GM18505 (cell line): ENCODE data around the gene ZNF316.

Experiments
- ATAC-seq: cut with Tn5 transposase; IDR thresholded peaks from one replicate; pipeline ENCODE4 v1.9.1; 2021; ENCODE audit not compliant: unreplicated experiment
- POLR2A ChIP-seq: IDR thresholded peaks from 4 replicates; pipeline ENCODE4 v1.6.1; 2011; ENCODE audit warnings: borderline replicate concordance; ENCODE audit not compliant: insufficient read depth, insufficient read length; ENCODE audit errors: extremely low read depth

ZNF316 gene

DNA sequence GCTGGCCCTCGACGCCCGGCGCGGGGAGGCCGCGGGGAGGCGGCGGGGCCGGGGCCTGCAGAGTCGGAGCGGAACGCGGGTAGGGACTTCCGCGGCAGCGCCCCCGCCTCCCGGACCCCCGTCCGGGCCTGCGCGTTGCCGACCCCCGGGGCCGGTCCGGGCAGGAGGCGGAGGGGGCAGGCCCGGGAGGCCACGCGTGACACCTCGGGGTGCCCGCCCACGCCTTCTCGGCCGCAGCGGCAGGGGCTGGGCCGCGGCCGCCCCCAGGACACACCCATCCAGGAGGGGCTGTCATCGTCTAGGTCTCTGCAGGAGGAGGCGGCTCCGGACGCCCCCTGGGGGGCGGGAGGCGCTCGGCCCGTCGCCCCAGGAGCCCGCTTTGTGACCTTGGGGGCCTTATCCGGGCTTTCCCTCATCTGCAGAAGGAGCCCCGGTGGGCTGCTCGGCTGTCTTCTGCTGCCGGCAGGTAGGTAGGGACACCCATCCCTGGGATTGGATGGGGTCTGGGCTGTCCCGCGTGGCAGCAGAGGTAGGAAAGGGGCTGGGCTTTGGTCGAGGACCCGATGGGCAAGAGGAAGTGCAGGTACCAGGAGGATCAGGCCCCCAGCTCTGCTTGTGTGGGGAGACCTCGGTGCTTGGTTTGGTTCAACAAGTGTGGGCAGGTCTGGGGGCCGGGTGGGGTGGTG lies 569 bp downstream of the ZNF316 start:
- peak; percentile 78 for ATAC-seq
- TF ChIP-seq POLR2A: peak; percentile 30

DNA sequence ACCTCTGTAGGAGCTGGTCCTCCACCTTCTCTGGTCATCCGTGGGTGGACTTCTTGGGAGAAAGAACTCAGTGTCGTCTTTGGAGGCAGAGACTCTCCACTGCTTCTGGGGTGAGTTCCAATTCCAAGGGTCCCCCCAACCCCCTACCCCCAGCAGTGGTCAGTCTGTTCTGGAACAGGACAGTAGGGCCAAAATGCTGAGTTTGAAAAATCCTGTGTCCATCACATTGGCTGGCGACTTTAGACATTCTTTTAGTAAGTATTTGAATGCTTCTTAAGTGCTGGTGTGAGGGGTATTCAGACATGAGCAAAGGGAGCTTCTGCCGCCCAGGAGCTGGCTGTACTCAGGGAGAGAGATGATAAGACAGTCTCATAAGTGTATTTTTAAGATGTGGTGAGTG lies 1.9 kb downstream of the ZNF316 start:
- ATAC-seq: no peak
- TF ChIP-seq POLR2A: no peak

DNA sequence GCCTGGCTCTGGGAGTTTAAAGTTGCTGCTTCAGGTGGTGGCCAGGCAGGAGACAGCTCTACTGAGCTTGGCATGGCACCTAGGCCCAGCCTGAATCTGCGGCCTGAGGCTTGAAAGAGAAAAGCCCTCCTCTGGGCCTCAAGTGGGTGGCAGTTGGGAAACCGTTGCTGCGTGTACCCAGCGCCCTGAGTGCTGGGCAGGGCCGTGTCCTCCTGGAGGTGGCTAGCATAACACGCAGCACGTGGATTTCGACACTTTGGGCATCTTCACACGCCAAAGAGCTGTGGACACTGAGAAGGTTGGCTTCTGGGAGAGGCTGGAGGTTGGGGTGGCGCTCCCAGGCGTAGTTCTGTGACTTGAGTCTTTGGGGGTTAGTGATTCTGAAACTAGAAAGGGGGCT lies 2.5 kb downstream of the ZNF316 start:
- ATAC-seq: no peak
- TF ChIP-seq POLR2A: no peak

DNA sequence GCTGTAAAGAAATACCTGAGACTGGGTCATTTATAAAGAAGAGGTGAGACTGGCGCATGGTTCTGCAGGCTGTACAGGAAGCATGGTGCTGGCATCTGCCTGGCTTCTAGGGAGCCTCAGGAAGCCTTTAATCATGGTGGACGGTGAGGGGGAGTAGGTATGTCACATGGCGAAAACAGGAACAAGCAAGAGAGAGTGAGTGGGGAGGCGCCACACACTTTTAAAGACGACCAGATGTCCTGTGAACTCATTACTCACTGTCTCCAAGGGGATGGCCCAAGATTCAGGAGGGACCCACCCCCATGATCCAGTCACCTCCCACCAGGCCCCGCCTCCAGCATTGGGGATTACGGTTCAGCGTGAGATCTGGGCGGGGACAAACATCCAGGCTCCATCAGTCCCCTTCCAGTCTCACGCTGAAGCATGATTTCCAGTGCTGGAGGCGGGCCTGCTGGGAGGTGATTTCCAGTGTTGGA lies 3.2 kb downstream of the ZNF316 start:
- TF ChIP-seq POLR2A: no peak
- no peak for ATAC-seq

DNA sequence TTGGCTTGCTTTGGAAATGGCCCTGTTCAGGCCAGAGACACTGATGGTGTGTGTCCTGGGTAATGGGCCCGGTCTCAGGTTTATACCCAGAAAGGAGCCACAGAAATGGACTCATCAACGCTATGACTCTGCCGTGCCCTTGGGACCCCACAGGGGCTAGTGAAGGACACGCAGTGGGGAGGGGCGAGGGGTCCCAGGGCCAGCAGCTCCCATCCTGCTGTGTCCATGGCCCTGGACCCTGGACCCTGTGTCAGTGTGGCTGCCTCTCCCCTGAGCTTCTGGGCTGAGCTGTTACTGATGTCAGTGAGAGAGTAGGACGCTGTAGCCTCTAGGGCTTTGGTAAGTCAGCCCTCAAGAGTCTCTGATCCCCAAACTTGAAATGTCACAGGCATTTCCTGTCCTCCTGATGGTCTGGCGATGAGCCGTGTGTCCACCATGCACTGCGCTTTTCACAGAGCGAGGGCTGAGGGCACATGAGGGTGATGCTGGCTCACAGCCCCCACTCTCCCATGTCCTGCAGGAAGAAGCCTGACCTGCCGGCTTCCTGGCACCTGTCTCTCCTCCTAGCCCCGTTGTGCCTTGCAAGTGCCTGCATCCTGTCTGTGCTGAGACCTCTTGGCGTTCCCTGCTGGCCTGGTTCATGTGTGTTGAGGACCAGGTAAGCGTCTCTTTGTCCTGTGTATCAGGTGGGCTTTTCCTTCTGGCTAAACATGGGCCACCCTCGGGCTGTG lies 4.4 kb downstream of the ZNF316 start:
- ATAC-seq: no peak
- no peak for TF ChIP-seq POLR2A

DNA sequence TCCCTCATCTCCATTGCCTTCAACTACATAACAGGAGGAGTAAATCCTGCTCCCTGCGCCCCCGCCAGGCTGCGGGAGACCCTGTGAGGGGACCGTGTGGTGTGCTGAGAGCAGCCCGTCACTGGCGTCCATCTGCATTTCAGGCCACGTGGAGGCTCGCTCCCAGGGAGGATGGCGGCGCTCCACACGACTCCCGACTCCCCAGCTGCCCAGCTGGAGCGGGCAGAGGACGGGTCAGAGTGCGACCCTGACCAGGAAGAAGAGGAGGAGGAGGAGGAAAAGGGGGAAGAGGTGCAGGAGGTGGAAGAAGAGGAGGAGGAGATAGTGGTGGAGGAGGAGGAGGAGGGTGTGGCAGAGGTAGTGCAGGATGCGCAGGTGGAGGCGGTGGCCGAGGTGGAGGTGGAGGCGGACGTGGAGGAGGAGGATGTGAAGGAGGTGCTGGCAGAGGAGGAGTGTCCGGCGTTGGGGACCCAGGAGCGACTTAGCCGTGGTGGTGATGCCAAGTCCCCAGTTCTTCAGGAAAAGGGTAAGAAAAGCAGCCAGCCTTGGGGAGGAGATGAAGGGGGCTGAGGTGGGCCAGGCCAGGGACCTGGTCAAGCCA lies 5.2 kb downstream of the ZNF316 start:
- TF ChIP-seq POLR2A: no peak
- ATAC-seq: no peak

DNA sequence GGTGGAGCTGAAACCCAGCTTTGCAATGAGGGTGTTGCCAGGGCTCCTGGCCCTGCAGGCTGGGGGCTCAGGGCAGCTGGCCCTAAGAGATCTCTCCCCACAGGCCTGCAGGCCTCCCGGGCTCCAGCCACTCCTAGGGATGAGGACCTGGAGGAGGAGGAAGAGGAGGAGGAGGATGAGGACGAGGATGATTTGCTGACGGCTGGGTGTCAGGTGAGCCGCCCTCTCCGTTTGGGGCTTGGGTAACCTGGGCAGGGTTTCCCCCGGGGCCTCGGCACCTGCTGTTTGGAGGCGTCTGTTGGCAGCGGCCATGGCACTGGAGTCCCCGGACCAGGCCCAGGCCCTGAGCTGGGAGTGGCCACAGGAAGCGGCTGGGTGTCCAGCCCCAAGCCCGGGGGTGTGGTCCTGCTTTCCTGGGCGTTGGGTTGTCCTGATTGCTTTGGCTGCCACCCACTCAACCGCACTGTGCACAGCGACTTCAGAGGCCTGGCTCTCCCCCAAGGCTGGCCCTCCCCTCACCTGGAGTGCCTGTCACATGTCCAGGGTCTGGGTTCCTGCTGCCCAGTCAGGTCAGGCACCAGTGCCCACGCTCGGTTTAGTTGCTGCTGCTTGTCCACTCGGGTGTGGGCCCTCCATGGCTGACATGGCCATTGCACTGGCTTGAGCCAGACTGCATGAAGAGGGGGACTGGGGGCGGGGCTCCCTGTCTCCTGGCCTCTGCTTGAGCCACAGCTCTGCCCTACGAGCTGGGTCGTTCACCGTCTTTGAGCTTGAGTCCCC lies 5.9 kb downstream of the ZNF316 start:
- no peak for ATAC-seq
- no peak for TF ChIP-seq POLR2A

DNA sequence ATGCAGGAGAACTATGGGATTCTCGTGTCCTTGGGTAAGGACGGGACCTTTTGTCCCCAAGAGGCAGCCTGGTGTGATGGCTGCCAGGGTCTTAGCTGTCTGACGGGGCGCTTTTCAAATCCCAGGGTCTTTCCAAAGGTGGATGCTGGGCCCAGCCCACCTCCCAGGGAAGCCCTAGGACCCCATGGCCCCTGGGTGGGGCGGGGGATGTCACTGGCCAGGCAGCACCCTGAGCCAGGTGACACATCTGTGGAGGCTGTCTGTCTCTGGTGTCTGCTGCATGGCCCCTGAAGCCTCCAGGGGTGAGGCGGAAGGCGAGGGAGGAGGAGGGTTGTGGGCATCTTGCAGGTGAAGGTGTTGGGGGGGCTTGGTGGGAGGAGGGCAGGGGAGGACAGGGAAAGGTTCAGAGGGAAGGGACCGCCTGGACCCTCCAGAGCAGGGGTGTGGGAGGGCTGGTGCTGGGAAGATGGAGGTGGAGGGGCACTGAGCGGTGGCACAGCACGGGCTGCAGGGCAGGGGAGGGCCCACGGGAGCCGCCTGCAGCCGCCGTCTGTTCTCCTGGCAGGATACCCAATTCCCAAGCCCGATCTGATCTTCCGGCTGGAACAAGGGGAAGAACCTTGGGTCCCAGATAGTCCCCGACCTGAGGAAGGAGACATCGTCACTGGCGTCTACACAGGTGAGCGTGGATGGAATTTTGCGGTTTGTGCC lies 7.0 kb downstream of the ZNF316 start:
- no peak for ATAC-seq
- no peak for TF ChIP-seq POLR2A

DNA sequence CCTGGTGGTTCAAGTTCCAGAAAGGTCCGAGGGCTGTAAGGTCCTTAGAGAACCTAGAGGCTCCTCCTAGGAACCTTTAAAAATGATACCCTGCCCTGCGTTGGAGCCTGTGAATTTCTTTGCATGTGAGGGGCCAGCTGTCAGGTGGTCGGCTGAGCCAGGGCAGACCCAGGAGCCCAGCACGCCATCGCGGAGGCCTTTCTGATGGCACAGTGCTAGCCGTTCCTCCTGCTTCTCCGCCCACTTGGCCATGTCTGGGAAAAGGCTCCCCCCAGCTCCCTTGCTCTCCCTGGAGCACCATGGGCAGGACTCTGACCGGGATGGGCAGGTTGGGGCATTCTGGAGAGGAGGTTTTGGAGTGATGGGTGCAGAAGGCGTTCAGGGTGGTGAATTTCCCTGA lies 7.6 kb downstream of the ZNF316 start:
- ATAC-seq: no peak

DNA sequence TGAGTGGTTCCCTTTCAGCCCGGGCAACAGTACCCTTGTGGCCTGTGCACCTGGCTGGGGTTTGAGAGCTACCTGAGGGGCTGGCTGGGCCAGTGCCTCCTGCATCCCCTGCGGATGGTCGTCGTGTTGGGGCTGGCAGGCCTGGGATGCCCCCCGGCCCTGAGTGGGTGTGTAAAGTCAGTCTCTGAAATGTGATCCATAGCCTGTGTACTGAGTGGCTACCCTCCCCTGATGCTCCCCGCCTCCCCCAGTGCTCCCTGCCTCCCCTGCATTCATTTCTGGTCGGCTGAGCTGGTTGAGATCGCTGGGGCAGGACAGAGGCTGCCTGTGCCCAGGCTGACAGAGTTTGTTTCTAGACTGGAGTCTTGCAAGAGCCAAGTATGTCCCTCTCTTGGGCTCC lies 9.3 kb downstream of the ZNF316 start:
- no peak for TF ChIP-seq POLR2A
- ATAC-seq: no peak

More for the DNA sequence above, 7.6 kb downstream of the ZNF316 start:
- no peak for TF ChIP-seq POLR2A

DNA sequence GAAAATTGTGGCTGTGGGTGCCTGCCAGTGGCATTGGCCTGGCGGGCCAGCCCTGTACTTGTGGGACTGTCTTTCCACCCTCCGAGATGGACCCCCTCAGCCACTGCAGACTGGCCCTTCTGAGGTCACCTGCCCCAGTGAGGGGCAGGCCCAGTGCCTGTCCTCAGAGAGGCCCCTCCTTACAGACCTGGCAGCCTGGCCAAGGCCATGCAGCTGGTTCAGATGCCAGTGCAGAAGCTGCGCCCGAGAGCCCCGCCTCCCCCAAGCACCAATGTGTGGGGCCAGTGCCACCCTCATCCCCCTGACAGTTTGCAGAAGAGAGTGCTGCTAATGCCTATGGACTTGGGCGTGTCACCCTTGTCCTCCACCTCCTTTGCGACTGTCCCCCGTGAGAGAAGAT lies 10.0 kb downstream of the ZNF316 start:
- ATAC-seq: no peak
- TF ChIP-seq POLR2A: no peak

DNA sequence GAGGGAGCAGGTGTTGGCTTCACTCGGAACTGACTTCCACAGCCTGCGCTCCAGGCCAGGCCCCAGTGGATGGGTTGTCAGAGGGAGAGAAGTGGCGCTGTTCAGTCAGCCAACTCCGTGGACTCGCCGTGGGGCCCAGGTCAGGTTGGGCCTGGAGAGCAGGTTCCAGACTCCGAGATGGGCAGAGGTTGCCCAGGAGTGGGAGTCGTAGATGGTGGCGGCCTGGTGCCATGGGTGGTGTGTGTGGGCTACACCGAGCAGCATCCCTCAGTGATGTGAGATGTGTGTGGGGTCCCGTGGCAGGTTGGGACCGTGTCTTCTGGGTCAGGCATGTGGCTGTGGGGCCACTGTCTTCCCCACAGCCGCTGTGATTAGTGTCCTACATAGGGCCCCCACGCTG lies 10.4 kb downstream of the ZNF316 start:
- TF ChIP-seq POLR2A: no peak
- no peak for ATAC-seq

DNA sequence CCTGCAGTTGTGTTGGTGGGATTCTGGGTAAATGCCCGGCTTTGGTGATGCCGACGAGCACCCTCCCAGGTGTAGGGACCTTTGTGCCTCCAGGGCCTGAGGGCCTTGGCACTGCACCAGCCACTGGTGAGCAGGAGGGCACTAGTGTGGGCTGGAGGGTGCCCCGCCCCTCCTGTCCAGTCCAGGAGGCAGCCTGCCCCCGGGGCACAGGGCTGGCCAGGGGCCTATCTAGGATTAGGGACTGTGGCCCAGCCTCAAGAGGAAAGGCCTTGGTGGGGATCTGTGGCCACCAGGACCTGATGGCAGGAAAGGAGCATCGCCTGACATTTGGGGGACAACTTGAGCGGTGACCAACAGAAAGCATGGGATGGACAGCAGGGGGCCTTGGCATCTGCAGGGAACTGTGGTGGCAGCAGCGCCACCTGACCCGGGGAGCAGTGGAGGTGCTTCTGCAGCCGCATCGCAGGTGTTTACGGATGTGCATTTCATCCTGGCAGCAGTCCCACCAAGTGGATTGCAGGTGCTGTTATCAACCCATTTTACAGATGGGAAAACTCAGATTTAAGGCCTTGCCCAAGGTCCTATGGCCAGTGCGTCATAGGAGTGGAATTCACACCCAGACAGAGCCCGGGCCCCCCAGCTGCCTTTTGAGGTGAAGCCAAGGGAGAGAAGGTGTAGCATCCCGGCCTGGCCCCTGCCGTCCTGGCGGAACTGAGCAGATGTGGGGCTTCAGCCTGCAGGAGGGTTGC lies 11.1 kb downstream of the ZNF316 start:
- no peak for ATAC-seq
- TF ChIP-seq POLR2A: no peak

DNA sequence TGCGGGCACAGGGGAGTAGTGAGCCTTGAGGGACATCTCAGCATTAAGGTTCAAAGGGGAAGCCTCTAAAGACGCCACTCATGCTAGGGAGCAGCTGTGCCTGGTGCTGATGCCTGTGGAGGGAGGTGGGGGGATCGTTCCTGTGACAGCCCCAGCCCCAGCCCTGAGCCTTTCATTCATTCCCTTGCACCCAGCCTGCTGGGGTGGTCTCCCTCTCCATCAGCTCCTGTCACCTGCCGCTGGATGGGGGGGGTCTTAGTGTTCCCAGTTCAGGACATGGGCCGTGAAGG lies 11.6 kb downstream of the ZNF316 start:
- no peak for ATAC-seq
- no peak for TF ChIP-seq POLR2A
